Right lobe of liver (tissue), 6 donors: Measurements from ENCODE around the gene FAAH. TPM values are rescaled to one million over a fixed set of nuclear protein-coding genes. Genes with fewer than 3 reads are reported as not detected.

ENCODE experiments used
- ATAC-seq, 4 donors: fragments of 200-7000 bp; cut with Tn5 transposase; one replicate each; pipeline ENCODE4 v1.9.1; 2020; ENCODE audit warnings: mild to moderate bottlenecking in 4 of 4, moderate library complexity in 4 of 4
- DNase-seq, 3 donors: peaks; one replicate each; pipeline ENCODE4 v3.0.0-alpha.2; 2020
- H3K27ac ChIP-seq, 3 donors: fragments of 200-600 bp; one replicate each; pipeline ENCODE4 v1.8.0; 2022
- H3K27me3 ChIP-seq, 2 donors: fragments of 200-600 bp; one replicate each; pipeline ENCODE4 v1.8.0; 2022
- H3K36me3 ChIP-seq, 4 donors: fragments of 200-600 bp; sonication (generic) in 1 of 4; one replicate each; pipeline versions ENCODE4 v1.5.1 to v1.8.0; 2017 to 2022; ENCODE audit warnings: control low read depth in 1 of 4
- H3K4me1 ChIP-seq, 4 donors: fragments of 200-600 bp; sonication (generic) in 1 of 4; one replicate each; pipeline versions ENCODE4 v1.5.1 to v1.8.0; 2017 to 2022; ENCODE audit warnings: control low read depth in 1 of 4
- H3K4me3 ChIP-seq, 3 donors: fragments of 200-600 bp; one replicate each; pipeline ENCODE4 v1.8.0; 2022
- H3K9me3 ChIP-seq, 4 donors: fragments of 200-600 bp; sonication (generic) in 1 of 4; one replicate each; pipeline versions ENCODE4 v1.5.1 to v1.8.0; 2017 to 2022; ENCODE audit warnings: control low read depth in 1 of 4
- POLR2A ChIP-seq: fragments of 450-650 bp; IDR thresholded peaks from one replicate; pipeline ENCODE4 v1.6.1; 2017; ENCODE audit warnings: antibody characterized with exemption, mild to moderate bottlenecking
- WGBS: methylation state at CpG from one replicate; pipeline ENCODE4 v1.1.6; 2018; ENCODE audit warnings: low coverage, low lambda C conversion rate; ENCODE audit not compliant: insufficient coverage; ENCODE audit errors: missing lambda C conversion rate; 5-methylcytosine and 5-hydroxymethylcytosine counted together
- intact Hi-C, 2 donors: fragments of 100-400 bp; cut with DNase I; formaldehyde crosslinking; loops; one replicate each; pipeline versions ENCODE4 v1.11.2 to v1.14.1; 2022
- total RNA-seq, 6 experiments: library from RNA; depleted of rRNA in 2 of 6; stranded (reverse); fragments of >200 nt in 2 of 6; fragmentation: NEBNext Ultra II Directional in 3 of 6; extraction: Animal tissue kit (Norgen Biotek cat#: 25700) in 3 of 6; gene quantifications; one replicate each; pipeline versions ENCODE4 v1.1.0 to v1.2.4, GENCODE V29; 2016 to 2023
- TF ChIP-seq, protein P1 (sequence below), 4 donors: fragments of 200-600 bp in 3 of 4; fragments of 450-650 bp in 1 of 4; IDR thresholded peaks; one replicate each; pipeline versions ENCODE4 v1.5.1 to v1.8.0; 2016 to 2022; ENCODE audit warnings: antibody characterized with exemption in 4 of 4, mild to moderate bottlenecking in 2 of 4
- donor health status: DM: no; HTN: yes; CAD: no.
- donor health status: DM: no; HTN: no; CAD: no.
- donor health status: DM: no; HTN: no; CAD: no.
- donor health status: DM: no; HTN: yes; CAD: no.
- donor health status: DM: no; HTN: yes; CAD: no.

FAAH gene
- total RNA-seq, 6 experiments from 2014 or later = 26.6 to 48.7 (median 33.5) TPM

DNA sequence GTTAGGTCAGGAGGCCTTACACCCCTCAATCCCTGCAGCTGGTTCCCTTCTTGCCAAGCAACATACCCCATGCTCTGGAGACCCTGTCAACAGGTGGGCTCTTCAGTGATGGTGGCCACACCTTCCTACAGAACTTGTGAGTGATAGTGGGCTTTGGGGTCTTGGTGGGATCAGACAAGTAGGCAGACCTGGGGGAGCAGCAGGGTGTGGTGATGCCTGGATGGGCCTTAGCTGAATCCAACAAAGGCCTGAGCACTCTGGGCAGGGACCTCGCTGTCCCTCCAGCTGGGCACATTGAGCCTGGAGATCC lies 14.9 kb downstream of the FAAH start:
- DNase-seq = no peak
- Histone ChIP-seq H3K9me3 (no peaks in the 10 kb centered on the region), H3K27ac (no peak overlapping the region), H3K27me3 (no peaks in the 10 kb centered on the region), H3K4me3 (no peak overlapping the region), H3K36me3 (peaks cover 0 to 20% (median 6%) of the 10 kb centered on the region in 4 donors), H3K4me1 (no peaks in the 10 kb centered on the region)
- TF ChIP-seq, protein P1, sequence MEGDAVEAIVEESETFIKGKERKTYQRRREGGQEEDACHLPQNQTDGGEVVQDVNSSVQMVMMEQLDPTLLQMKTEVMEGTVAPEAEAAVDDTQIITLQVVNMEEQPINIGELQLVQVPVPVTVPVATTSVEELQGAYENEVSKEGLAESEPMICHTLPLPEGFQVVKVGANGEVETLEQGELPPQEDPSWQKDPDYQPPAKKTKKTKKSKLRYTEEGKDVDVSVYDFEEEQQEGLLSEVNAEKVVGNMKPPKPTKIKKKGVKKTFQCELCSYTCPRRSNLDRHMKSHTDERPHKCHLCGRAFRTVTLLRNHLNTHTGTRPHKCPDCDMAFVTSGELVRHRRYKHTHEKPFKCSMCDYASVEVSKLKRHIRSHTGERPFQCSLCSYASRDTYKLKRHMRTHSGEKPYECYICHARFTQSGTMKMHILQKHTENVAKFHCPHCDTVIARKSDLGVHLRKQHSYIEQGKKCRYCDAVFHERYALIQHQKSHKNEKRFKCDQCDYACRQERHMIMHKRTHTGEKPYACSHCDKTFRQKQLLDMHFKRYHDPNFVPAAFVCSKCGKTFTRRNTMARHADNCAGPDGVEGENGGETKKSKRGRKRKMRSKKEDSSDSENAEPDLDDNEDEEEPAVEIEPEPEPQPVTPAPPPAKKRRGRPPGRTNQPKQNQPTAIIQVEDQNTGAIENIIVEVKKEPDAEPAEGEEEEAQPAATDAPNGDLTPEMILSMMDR (IDR thresholded peaks at IDR 0.05) = no peak
- TF ChIP-seq POLR2A = no peak
- no peak for ATAC-seq
- intact Hi-C loops = no loop called here
- no CpG with 5 or more reads among the region's 1 CpG for WGBS

DNA sequence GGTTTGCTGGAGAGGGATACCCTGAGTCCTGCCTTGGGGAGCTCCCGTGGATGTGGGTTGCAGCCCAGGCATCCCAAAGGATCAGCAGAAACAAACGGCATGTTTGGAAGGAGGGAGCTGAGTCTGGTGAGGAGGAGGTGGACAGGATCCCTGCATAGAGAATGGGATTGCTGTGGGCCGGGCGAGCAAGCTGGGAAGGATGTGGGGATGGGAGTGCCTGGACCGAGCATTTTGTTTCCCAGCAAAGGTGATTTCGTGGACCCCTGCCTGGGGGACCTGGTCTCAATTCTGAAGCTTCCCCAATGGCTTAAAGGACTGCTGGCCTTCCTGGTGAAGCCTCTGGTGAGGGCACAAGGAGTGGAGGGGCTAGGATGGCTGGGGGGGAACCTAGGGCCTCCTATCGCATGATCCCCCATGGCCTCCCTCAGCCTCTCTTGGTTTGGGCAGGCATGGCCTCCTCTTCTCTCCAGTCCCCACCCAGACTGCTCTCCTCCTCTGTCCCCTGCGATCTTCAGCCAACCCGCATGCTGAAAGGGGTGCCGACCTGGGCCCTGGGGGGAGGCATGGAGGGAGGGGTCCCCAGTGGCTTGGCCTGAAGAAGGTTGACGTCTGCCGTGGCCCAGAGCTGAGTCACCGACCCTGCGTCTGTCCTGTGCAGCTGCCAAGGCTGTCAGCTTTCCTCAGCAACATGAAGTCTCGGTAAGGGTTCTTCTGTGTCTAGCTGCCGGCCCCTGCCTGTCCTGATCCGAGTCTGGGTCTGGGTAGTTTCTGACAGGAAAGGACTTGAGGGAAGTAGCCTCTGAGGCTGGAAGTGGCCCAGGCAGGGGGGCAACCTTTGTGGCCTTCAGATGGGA lies 16.3 kb downstream of the FAAH start:
- TF ChIP-seq, protein P1 (IDR thresholded peaks at IDR 0.05) = no peak
- no peak for TF ChIP-seq POLR2A
- H3K4me1 ChIP-seq = no peaks in the 10 kb centered on the region
- no peak overlapping the region for H3K4me3 ChIP-seq
- ATAC-seq = no peak
- no peak overlapping the region for H3K27ac ChIP-seq
- WGBS = 93% methylated on average over 5 of the region's 17 CpGs
- intact Hi-C loops = no loop called here
- H3K36me3 ChIP-seq = peaks cover 0 to 20% (median 6%) of the 10 kb centered on the region in 4 donors
- no peaks in the 10 kb centered on the region for H3K27me3 ChIP-seq
- DNase-seq = peak in 1 of 3 donors; percentile 47
- no peaks in the 10 kb centered on the region for H3K9me3 ChIP-seq

DNA sequence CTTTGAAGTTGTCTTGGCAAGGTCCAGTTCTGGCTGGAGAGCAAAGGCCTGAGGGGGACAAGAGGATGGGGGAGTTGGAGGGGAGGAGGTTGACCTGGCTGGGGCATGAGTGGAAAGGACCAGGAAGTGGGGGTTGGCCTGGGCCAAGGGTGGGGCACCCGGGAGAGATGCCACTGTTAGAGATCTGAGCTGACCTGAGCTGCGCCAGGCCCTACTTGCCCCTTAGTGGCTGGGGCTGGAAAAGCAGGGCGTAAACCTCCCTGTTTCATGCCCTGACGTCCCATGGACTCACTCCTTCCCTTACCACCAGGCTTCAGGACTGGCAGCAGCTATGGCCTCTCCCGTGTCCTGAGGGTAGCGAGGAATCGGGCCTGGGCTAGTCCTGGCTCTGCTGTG lies 16.9 kb downstream of the FAAH start:
- Histone ChIP-seq H3K27me3 (no peaks in the 10 kb centered on the region), H3K4me3 (no peak overlapping the region), H3K4me1 (no peaks in the 10 kb centered on the region), H3K27ac (no peak overlapping the region), H3K36me3 (peaks cover 0 to 20% (median 6%) of the 10 kb centered on the region in 4 donors), H3K9me3 (no peaks in the 10 kb centered on the region)
- intact Hi-C loops = no loop called here
- ATAC-seq (no peak), DNase-seq (peak in 1 of 3 donors; percentile 35)
- no peak for TF ChIP-seq POLR2A
- TF ChIP-seq, protein P1 (IDR thresholded peaks at IDR 0.05) = no peak
- no CpG with 5 or more reads among the region's 7 CpGs for WGBS

DNA sequence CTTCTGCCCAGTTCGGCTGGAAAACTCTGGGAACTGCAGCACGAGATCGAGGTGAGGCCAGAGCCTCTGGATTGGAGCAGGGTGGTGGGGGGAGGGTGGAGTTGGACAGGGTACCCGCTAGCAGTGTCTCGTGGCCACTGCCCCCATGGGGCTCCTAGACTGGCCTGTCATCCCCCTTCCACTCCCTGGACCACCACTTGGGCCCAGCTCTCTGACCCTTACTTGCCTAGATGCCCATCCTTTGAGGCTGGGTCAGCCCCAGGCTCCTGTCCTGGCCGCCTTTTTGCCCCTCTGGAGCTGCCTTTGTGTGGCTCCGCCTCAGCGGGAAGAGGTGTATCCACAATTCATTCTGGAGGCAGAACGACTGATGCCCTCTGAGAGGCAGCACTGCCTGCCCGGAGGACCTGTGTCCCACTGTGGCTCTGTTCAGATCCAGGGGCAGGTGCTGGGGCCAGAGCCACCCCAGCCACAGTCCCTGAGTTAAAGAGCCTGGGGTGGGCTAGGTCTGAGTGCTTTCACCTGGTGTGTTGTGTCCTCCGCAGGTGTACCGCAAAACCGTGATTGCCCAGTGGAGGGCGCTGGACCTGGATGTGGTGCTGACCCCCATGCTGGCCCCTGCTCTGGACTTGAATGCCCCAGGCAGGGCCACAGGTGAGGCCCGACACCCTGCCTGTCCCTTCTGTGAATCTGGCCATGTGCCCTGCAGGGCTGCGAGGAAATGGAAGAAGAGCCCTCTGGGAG lies 17.7 kb downstream of the FAAH start:
- WGBS = no CpG with 5 or more reads among the region's 16 CpGs
- Histone ChIP-seq H3K27ac (no peak overlapping the region), H3K36me3 (peaks cover 0 to 20% (median 6%) of the 10 kb centered on the region in 4 donors), H3K4me3 (no peak overlapping the region), H3K4me1 (no peaks in the 10 kb centered on the region), H3K27me3 (no peaks in the 10 kb centered on the region), H3K9me3 (no peaks in the 10 kb centered on the region)
- intact Hi-C loops = no loop called here
- TF ChIP-seq POLR2A = no peak
- TF ChIP-seq, protein P1 (IDR thresholded peaks at IDR 0.05) = peak in 3 of 4 donors; percentile 13 to 20 (median 17)
- DNase-seq (peak in 1 of 3 donors; percentile 49), ATAC-seq (peak in 1 of 4 donors; percentile 6)
